AG04450 (cell line): ENCODE measurements around the gene AP2A2. TPM values are rescaled to one million over a fixed set of nuclear protein-coding genes. Genes with fewer than 3 reads are reported as not detected.

Source experiments
- CTCF ChIA-PET: fragments of 300-600, 350-600 bp; formaldehyde crosslinking; extraction: SDS; loops from one replicate; lab custom pipeline; 2022; ENCODE audit warnings: antibody characterized with exemption, inconsistent platforms; lab: Charles Lee
- POLR2A ChIA-PET: fragments of 350-600 bp; formaldehyde crosslinking; extraction: SDS; loops from one replicate; lab custom pipeline; 2021; ENCODE audit warnings: antibody characterized with exemption, inconsistent platforms; lab: Yijun Ruan, JAX
- DNase-seq: peaks from one replicate; pipeline ENCODE4 v3.0.0-alpha.2; 2011; ENCODE audit warnings: low read depth, low spot score
- H3K27ac ChIP-seq: one replicate; pipeline ENCODE4 v1.5.1; 2012; ENCODE audit warnings: low read depth, low read length, control low read depth
- H3K27me3 ChIP-seq: one replicate; pipeline ENCODE4 v1.6.0; 2012; ENCODE audit warnings: low read length; ENCODE audit not compliant: control insufficient read depth, insufficient read depth
- H3K4me3 ChIP-seq: 2 replicates; pipeline ENCODE4 v1.5.1; 2011; ENCODE audit warnings: mild to moderate bottlenecking, low read depth, low read length, control low read depth
- H3K9me3 ChIP-seq: 2 replicates; pipeline ENCODE4 v1.5.1; 2012; ENCODE audit warnings: low read length; ENCODE audit not compliant: control insufficient read depth, insufficient read depth
- CTCF ChIP-seq: IDR thresholded peaks from 2 replicates; pipeline ENCODE4 v1.5.1; 2011; ENCODE audit warnings: low read depth, low read length, control low read depth, inconsistent platforms
- polyA plus RNA-seq: library from polyadenylated mRNA; depleted of rRNA; stranded (reverse); fragments of >200 nt; gene quantifications from 2 replicates; pipeline ENCODE4 v1.2.3, GENCODE V29; 2011

Gene AP2A2
- polyA plus RNA-seq, 1 experiment = 54.2 TPM

GRCh38 chr11:993632-994167, 68.0 kb downstream of the AP2A2 start:
- ChIA-PET CTCF (no interaction called here), POLR2A (no interaction called here)
- DNase-seq = no peak
- Histone ChIP-seq H3K27ac (no peak overlapping the region), H3K9me3 (no peaks in the 10 kb centered on the region; the same call in 1 of the 2 replicates), H3K4me3 (no peak overlapping the region), H3K27me3 (no peaks in the 10 kb centered on the region)
- TF ChIP-seq CTCF = no peak

GRCh38 chr11:995044-995751, 69.5 kb downstream of the AP2A2 start:
- no peak for DNase-seq
- TF ChIP-seq CTCF = no peak
- Histone ChIP-seq H3K27ac (no peak overlapping the region), H3K4me3 (no peak overlapping the region), H3K9me3 (no peaks in the 10 kb centered on the region; the same call in 1 of the 2 replicates), H3K27me3 (no peaks in the 10 kb centered on the region)
- CTCF ChIA-PET = no interaction called here
- POLR2A ChIA-PET = no interaction called here

GRCh38 chr11:995752-996420, 70.2 kb downstream of the AP2A2 start:
- no peak for DNase-seq
- POLR2A ChIA-PET = no interaction called here

GRCh38 chr11:996681-997080, 71.0 kb downstream of the AP2A2 start:
- POLR2A ChIA-PET = no interaction called here
- Histone ChIP-seq H3K27me3 (no peaks in the 10 kb centered on the region), H3K27ac (no peak overlapping the region), H3K4me3 (no peak overlapping the region), H3K9me3 (no peaks in the 10 kb centered on the region; the same call in 1 of the 2 replicates)
- CTCF ChIA-PET = no interaction called here
- TF ChIP-seq CTCF = no peak
- DNase-seq = no peak

More at GRCh38 chr11:995752-996420, 70.2 kb downstream of the AP2A2 start:
- no peak for TF ChIP-seq CTCF
- Histone ChIP-seq H3K27ac (no peak overlapping the region), H3K9me3 (no peaks in the 10 kb centered on the region; the same call in 1 of the 2 replicates), H3K27me3 (no peaks in the 10 kb centered on the region), H3K4me3 (no peak overlapping the region)
- CTCF ChIA-PET = no interaction called here

GRCh38 chr11:997907-998306, 72.2 kb downstream of the AP2A2 start:
- ChIA-PET CTCF (no interaction called here), POLR2A (no interaction called here)
- no peak for DNase-seq
- no peak for TF ChIP-seq CTCF
- Histone ChIP-seq H3K9me3 (no peaks in the 10 kb centered on the region; the same call in 1 of the 2 replicates), H3K27me3 (no peaks in the 10 kb centered on the region), H3K4me3 (no peak overlapping the region), H3K27ac (no peak overlapping the region)
